Measurements from ENCODE around the gene RABGAP1.

DNA sequence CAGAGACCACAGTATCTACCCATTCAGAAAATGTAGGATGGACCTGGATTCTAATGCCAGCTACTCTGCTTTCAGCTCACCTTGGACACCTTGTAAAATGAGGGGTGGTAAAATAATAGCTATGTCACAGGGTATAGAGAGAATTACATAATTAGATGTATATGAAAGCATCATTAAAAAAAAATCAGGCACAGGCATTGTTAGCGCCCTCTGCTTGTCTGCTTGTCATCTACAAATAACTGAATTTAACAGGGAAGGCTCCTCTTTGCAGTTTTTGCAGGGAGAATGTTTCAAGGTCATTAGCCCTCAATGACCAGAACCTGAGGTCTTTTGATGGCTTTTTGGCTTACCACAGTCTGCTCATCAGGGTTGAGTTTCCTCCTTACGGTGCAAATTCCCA is 150.6 kb downstream of the RABGAP1 start:
- no peak for TF ChIP-seq ZNF331 (CRISPR knock-in tag; IDR thresholded peaks at IDR 0.05; ENCODE audit: low read depth)
- TF ChIP-seq EZH2 (IDR thresholded peaks at IDR 0.05; ENCODE audit: low read depth, unreplicated experiment) = no peak
- TF ChIP-seq, protein P1, sequence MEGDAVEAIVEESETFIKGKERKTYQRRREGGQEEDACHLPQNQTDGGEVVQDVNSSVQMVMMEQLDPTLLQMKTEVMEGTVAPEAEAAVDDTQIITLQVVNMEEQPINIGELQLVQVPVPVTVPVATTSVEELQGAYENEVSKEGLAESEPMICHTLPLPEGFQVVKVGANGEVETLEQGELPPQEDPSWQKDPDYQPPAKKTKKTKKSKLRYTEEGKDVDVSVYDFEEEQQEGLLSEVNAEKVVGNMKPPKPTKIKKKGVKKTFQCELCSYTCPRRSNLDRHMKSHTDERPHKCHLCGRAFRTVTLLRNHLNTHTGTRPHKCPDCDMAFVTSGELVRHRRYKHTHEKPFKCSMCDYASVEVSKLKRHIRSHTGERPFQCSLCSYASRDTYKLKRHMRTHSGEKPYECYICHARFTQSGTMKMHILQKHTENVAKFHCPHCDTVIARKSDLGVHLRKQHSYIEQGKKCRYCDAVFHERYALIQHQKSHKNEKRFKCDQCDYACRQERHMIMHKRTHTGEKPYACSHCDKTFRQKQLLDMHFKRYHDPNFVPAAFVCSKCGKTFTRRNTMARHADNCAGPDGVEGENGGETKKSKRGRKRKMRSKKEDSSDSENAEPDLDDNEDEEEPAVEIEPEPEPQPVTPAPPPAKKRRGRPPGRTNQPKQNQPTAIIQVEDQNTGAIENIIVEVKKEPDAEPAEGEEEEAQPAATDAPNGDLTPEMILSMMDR (conservative IDR thresholded peaks at IDR 0.05; ENCODE audit: low read depth in 2 of 2) = peak; percentile 49 to 62
- TF ChIP-seq, protein P2, sequence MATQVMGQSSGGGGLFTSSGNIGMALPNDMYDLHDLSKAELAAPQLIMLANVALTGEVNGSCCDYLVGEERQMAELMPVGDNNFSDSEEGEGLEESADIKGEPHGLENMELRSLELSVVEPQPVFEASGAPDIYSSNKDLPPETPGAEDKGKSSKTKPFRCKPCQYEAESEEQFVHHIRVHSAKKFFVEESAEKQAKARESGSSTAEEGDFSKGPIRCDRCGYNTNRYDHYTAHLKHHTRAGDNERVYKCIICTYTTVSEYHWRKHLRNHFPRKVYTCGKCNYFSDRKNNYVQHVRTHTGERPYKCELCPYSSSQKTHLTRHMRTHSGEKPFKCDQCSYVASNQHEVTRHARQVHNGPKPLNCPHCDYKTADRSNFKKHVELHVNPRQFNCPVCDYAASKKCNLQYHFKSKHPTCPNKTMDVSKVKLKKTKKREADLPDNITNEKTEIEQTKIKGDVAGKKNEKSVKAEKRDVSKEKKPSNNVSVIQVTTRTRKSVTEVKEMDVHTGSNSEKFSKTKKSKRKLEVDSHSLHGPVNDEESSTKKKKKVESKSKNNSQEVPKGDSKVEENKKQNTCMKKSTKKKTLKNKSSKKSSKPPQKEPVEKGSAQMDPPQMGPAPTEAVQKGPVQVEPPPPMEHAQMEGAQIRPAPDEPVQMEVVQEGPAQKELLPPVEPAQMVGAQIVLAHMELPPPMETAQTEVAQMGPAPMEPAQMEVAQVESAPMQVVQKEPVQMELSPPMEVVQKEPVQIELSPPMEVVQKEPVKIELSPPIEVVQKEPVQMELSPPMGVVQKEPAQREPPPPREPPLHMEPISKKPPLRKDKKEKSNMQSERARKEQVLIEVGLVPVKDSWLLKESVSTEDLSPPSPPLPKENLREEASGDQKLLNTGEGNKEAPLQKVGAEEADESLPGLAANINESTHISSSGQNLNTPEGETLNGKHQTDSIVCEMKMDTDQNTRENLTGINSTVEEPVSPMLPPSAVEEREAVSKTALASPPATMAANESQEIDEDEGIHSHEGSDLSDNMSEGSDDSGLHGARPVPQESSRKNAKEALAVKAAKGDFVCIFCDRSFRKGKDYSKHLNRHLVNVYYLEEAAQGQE (IDR thresholded peaks at IDR 0.05; ENCODE audit: unreplicated experiment) = no peak
- no peak for TF ChIP-seq POLR2AphosphoS5 (IDR thresholded peaks at IDR 0.05; ENCODE audit: low read depth)
- no peak for TF ChIP-seq EZH2phosphoT487 (IDR thresholded peaks at IDR 0.05; ENCODE audit: unreplicated experiment)
- TF ChIP-seq, protein P3, sequence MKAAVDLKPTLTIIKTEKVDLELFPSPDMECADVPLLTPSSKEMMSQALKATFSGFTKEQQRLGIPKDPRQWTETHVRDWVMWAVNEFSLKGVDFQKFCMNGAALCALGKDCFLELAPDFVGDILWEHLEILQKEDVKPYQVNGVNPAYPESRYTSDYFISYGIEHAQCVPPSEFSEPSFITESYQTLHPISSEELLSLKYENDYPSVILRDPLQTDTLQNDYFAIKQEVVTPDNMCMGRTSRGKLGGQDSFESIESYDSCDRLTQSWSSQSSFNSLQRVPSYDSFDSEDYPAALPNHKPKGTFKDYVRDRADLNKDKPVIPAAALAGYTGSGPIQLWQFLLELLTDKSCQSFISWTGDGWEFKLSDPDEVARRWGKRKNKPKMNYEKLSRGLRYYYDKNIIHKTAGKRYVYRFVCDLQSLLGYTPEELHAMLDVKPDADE (IDR thresholded peaks at IDR 0.05) = no peak
- TF ChIP-seq CREB1 (CRISPR knock-in tag; IDR thresholded peaks at IDR 0.05; ENCODE audit: low read depth) = no peak
- no peak for TF ChIP-seq STAT1 (IDR thresholded peaks at IDR 0.05; ENCODE audit: unreplicated experiment)

Measured in GM23338 (cell line).